MG63 (cell line): ENCODE data around the gene EHMT1. TPM values are rescaled to one million over a fixed set of nuclear protein-coding genes. Genes with fewer than 3 reads are reported as not detected.
A peak's percentile ranks its signal among the peaks of the same experiment; 100 is the strongest.
"Not testable (repeated sequence)": the region's sequence is repeated elsewhere in the genome, so short reads cannot be mapped to it uniquely, and the experiment has no call there.

ENCODE experiments used
- DNase-seq: peaks from one replicate; pipeline ENCODE4 v3.0.0-alpha.2; 2020
- H3K27me3 ChIP-seq: fragments of 250-450 bp; sonication (Bioruptor Pico); 2 replicates; pipeline ENCODE4 v1.5.1; 2020; ENCODE audit warnings: mild to moderate bottlenecking, moderate library complexity
- H3K36me3 ChIP-seq: fragments of 250-450 bp; sonication (Bioruptor Pico); 2 replicates; pipeline ENCODE4 v1.5.1; 2020; ENCODE audit warnings: mild to moderate bottlenecking, moderate library complexity
- H3K4me3 ChIP-seq: fragments of 250-450 bp; sonication (Bioruptor Pico); 2 replicates; pipeline ENCODE4 v1.5.1; 2020; ENCODE audit warnings: mild to moderate bottlenecking, moderate library complexity
- H3K9me3 ChIP-seq: fragments of 250-450 bp; sonication (Bioruptor Pico); 2 replicates; pipeline ENCODE4 v1.5.1; 2020; ENCODE audit warnings: mild to moderate bottlenecking, moderate library complexity
- total RNA-seq: library from RNA; depleted of rRNA; stranded (reverse); fragments of >200 nt; shearing (Covaris generic); gene quantifications from 2 replicates; pipeline ENCODE4 v1.2.3, GENCODE V29; 2014; ENCODE audit warnings: low replicate concordance

Gene EHMT1
- total RNA-seq, 1 experiment from 2014 or later, result 64.5 TPM

- no peaks in the 10 kb centered on the region for H3K27me3 ChIP-seq
- H3K9me3 ChIP-seq, result no peaks in the 10 kb centered on the region
- no peak overlapping the region for H3K4me3 ChIP-seq
- peaks cover 28% of the 10 kb centered on the region for H3K36me3 ChIP-seq
- no peak for DNase-seq
Measured at GRCh38 chr9:137797206-137798120, 178.7 kb downstream of the EHMT1 start.

GRCh38 chr9:137798142-137798541 is 179.3 kb downstream of the EHMT1 start:
- no peak for DNase-seq
- H3K9me3 ChIP-seq, result no peaks in the 10 kb centered on the region
- no peaks in the 10 kb centered on the region for H3K27me3 ChIP-seq
- H3K4me3 ChIP-seq, result no peak overlapping the region
- H3K36me3 ChIP-seq, result peaks cover 26% of the 10 kb centered on the region

- Histone ChIP-seq H3K9me3 (no peaks in the 10 kb centered on the region), H3K4me3 (no peak overlapping the region), H3K36me3 (peaks cover 20% of the 10 kb centered on the region), H3K27me3 (no peaks in the 10 kb centered on the region)
- DNase-seq, result no peak
Measured at GRCh38 chr9:137798901-137799629, 180.3 kb downstream of the EHMT1 start.

GRCh38 chr9:137799630-137799983 is 180.8 kb downstream of the EHMT1 start:
- H3K4me3 ChIP-seq, result no peak overlapping the region
- H3K27me3 ChIP-seq, result no peaks in the 10 kb centered on the region
- DNase-seq, result no peak
- H3K9me3 ChIP-seq, result no peaks in the 10 kb centered on the region
- peaks cover 18% of the 10 kb centered on the region for H3K36me3 ChIP-seq

GRCh38 chr9:137800196-137801022 is 181.6 kb downstream of the EHMT1 start:
- no peaks in the 10 kb centered on the region for H3K9me3 ChIP-seq
- no peak for DNase-seq
- H3K27me3 ChIP-seq, result no peaks in the 10 kb centered on the region
- no peak overlapping the region for H3K4me3 ChIP-seq
- peaks cover 14% of the 10 kb centered on the region for H3K36me3 ChIP-seq

- no peak overlapping the region for H3K4me3 ChIP-seq
- no peak for DNase-seq
- no peaks in the 10 kb centered on the region for H3K9me3 ChIP-seq
- no peaks in the 10 kb centered on the region for H3K27me3 ChIP-seq
- peaks cover 8% of the 10 kb centered on the region for H3K36me3 ChIP-seq
Measured at GRCh38 chr9:137801023-137801319, 182.2 kb downstream of the EHMT1 start.

- Histone ChIP-seq H3K4me3 (no peak overlapping the region), H3K27me3 (no peaks in the 10 kb centered on the region), H3K9me3 (no peaks in the 10 kb centered on the region), H3K36me3 (peaks cover 8% of the 10 kb centered on the region)
- DNase-seq, result no peak
Measured at GRCh38 chr9:137802021-137802420, 183.2 kb downstream of the EHMT1 start.

GRCh38 chr9:137802521-137803243 is 183.9 kb downstream of the EHMT1 start:
- DNase-seq, result no peak
- H3K36me3 ChIP-seq, result peaks cover 5% of the 10 kb centered on the region
- H3K4me3 ChIP-seq, result no peak overlapping the region
- H3K9me3 ChIP-seq, result no peaks in the 10 kb centered on the region
- H3K27me3 ChIP-seq, result no peaks in the 10 kb centered on the region

GRCh38 chr9:137804908-137805630 is 186.3 kb downstream of the EHMT1 start:
- Histone ChIP-seq H3K27me3 (no peaks in the 10 kb centered on the region), H3K9me3 (no peaks in the 10 kb centered on the region), H3K36me3 (peaks cover 9% of the 10 kb centered on the region; the same call in 1 of the 2 replicates), H3K4me3 (no peak overlapping the region)
- DNase-seq, result peak; percentile 21

- H3K36me3 ChIP-seq, result peaks cover 13% of the 10 kb centered on the region; the same call in 1 of the 2 replicates
- no peak overlapping the region for H3K4me3 ChIP-seq
- no peaks in the 10 kb centered on the region for H3K9me3 ChIP-seq
- H3K27me3 ChIP-seq, result no peaks in the 10 kb centered on the region
- no peak for DNase-seq
Measured at GRCh38 chr9:137807721-137808703, 189.2 kb downstream of the EHMT1 start.

- Histone ChIP-seq H3K4me3 (no peak overlapping the region), H3K36me3 (peaks cover 14% of the 10 kb centered on the region), H3K27me3 (no peaks in the 10 kb centered on the region), H3K9me3 (no peaks in the 10 kb centered on the region)
- DNase-seq, result no peak
Measured at GRCh38 chr9:137809040-137809576, 190.3 kb downstream of the EHMT1 start.

- not testable (repeated sequence) for H3K9me3 ChIP-seq, H3K4me3 ChIP-seq, DNase-seq, H3K27me3 ChIP-seq
- H3K36me3 ChIP-seq, result peaks cover 17% of the 10 kb centered on the region
Measured at GRCh38 chr9:137809726-137810450, 191.1 kb downstream of the EHMT1 start.

GRCh38 chr9:137811283-137811870 is 192.6 kb downstream of the EHMT1 start:
- Histone ChIP-seq H3K27me3 (no peaks in the 10 kb centered on the region), H3K9me3 (no peaks in the 10 kb centered on the region), H3K36me3 (peaks cover 25% of the 10 kb centered on the region), H3K4me3 (no peak overlapping the region)
- DNase-seq, result no peak
